GM23338 (cell line): ENCODE measurements around the gene ILK.

Experiments used
- CTCF ChIP-seq, 2 experiments: fragments of 200-600 bp in 1 of 2; sonication (generic) in 1 of 2; conservative IDR thresholded peaks; 2 replicates each; pipeline versions ENCODE4 v1.5.1 to v1.6.1; 2016 to 2017; ENCODE audit warnings: antibody characterized with exemption in 2 of 2, low read depth in 2 of 2, mild to moderate bottlenecking in 2 of 2, moderate library complexity in 1 of 2
- EZH2phosphoT487 ChIP-seq: fragments of 200-600 bp; sonication (generic); IDR thresholded peaks from one replicate; pipeline ENCODE4 v1.8.1; 2018; ENCODE audit warnings: antibody characterized with exemption; ENCODE audit not compliant: unreplicated experiment
- STAT1 ChIP-seq: IDR thresholded peaks from one replicate; pipeline ENCODE4 v1.6.1; 2016; ENCODE audit warnings: antibody characterized with exemption; ENCODE audit not compliant: unreplicated experiment

DNA sequence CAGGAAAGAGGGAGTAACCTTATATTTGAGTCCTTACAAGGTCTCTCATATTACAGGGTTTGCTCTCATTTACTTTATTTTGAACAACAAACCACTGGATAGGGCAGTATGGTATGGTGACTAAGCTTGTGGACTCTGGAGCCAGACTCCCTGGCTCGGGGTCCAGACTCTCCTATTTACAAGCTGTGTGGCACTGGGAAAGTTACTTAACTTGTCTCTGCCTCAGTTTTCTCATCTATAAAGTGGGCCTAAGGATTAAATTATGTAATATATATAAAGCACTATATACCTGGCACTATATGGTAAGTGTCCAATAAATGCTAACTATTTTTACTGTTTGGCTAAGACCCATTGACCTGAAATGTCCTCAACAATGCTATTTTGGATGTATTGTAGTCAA lies 53.8 kb downstream of the ILK start:
- no peak for TF ChIP-seq CTCF (conservative IDR thresholded peaks at IDR 0.05; ENCODE audit: low read depth in 2 of 2)
- no peak for TF ChIP-seq STAT1
- TF ChIP-seq EZH2phosphoT487: no peak
